ENCODE data around the gene DNAJC7. TPM values are rescaled to one million over a fixed set of nuclear protein-coding genes. Genes with fewer than 3 reads are reported as not detected.
"Not testable (repeated sequence)": the region's sequence is repeated elsewhere in the genome, so short reads cannot be mapped to it uniquely, and the experiment has no call there.

DNAJC7 gene
- total RNA-seq, 1 experiment from 2014 or later = 147 TPM

DNA sequence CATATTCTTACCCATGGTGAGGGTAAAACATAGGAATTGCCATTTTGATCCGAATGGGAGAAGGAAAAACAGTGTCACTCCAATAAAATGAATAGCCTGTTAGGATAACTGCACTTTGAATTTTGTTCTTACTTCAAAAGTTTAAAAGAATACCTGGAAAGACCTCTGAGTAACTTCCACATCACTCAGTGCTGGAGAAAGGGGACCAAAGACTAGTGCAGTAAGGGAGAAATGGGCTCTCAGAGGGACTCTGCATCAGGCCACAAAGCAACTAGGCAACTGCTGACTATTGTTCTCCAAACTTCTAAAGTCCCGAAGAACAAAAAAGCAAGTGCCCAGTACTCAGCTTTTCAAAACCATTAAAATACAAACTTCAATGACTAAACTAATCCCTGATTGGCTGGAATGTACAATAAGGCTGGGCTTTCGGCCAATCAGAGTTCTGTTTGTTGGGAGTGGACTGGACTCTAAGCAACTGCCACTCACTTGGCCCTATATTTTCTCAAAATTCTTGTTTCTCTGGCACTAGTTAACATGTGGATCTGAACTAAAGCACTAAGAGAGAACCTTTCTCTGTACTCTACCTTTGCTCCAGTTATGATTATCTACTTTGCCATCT lies 6.2 kb downstream of the DNAJC7 start:
- H3K36me3 ChIP-seq (ENCODE audit: control insufficient read depth, insufficient read depth, low read length) = no peaks in the 10 kb centered on the region; the same call in 1 of the 2 replicates
- Mint-ChIP-seq H3K4me1 (ENCODE audit: low read depth, unreplicated experiment) (peaks cover 11% of the 10 kb centered on the region), H3K27me3 (ENCODE audit: insufficient read depth, unreplicated experiment) (no peaks in the 10 kb centered on the region), H3K36me3 (ENCODE audit: insufficient read depth, unreplicated experiment) (peaks cover 36% of the 10 kb centered on the region), H3K27ac (ENCODE audit: unreplicated experiment) (peak overlapping the region; percentile 39), H3K9me3 (ENCODE audit: unreplicated experiment) (no peaks in the 10 kb centered on the region), H3K4me3 (ENCODE audit: unreplicated experiment) (no peak overlapping the region)
- H3K9me3 ChIP-seq = no peaks in the 10 kb centered on the region
- TF ChIP-seq CTCF (IDR thresholded peaks at IDR 0.05; ENCODE audit: insufficient read depth in 1 of 2, low read depth in 1 of 2, low read length in 1 of 2, severe bottlenecking in 1 of 2, unreplicated experiment in 1 of 2) = no peak
- POLR2A ChIA-PET = no interaction called here
- no TSS peak for BruUV-seq (replicated peaks)
- no peaks in the 10 kb centered on the region for H3K27me3 ChIP-seq (replicated peaks; ENCODE audit: control insufficient read depth, insufficient read depth, low read length)
- H3K4me1 ChIP-seq = peaks cover 19% of the 10 kb centered on the region; the same call in 1 of the 2 replicates
- intact Hi-C loops (cut with micrococcal nuclease; ENCODE audit: unreplicated experiment) = no loop called here
- CTCF ChIA-PET = no interaction called here
- peak in 1 of 2 experiments; percentile 46 for DNase-seq
- H3K4me3 ChIP-seq (ENCODE audit: low read depth, low read length) = no peak overlapping the region

- H3K27ac Mint-ChIP-seq (ENCODE audit: unreplicated experiment) = peak overlapping the region; percentile 39
These were observed 7.0 kb downstream of the DNAJC7 start for GRCh38 chr17:42010266-42010680.

DNA sequence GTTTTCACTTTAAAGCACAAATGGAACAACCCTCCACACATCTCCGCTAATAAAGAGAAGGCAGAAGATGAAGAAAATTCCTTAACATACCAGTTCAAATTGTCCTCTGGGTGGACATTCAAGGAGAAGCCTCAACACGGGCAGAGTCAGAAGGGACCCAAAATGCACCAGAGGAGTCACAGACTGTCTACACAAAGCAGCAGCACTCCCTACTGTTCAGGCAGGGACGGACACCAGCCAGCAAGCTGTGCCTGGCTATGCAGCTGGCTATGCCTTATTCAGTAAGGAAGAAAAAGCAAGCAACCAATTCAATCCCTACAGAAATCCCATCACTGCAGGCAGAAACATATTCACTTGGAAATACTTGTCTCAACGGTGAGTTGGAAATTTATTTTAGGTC lies 8.1 kb downstream of the DNAJC7 start:
- Mint-ChIP-seq H3K4me3 (ENCODE audit: unreplicated experiment) (no peak overlapping the region), H3K27me3 (ENCODE audit: insufficient read depth, unreplicated experiment) (no peaks in the 10 kb centered on the region), H3K9me3 (ENCODE audit: unreplicated experiment) (no peaks in the 10 kb centered on the region), H3K4me1 (ENCODE audit: low read depth, unreplicated experiment) (peaks cover 11% of the 10 kb centered on the region), H3K36me3 (ENCODE audit: insufficient read depth, unreplicated experiment) (peaks cover 32% of the 10 kb centered on the region), H3K27ac (ENCODE audit: unreplicated experiment) (no peak overlapping the region)
- ChIA-PET CTCF (interaction anchor here (0.5 to 1.5 kb wide), 7 partner anchors 9 to 79 kb away, joined by 3 to 7 read pairs (median 4); partner anchors contain the start of genes CNP, NKIRAS2 and ODAD4), POLR2A (no interaction called here)
- peak in 1 of 2 experiments; percentile 31 for TF ChIP-seq CTCF (IDR thresholded peaks at IDR 0.05; ENCODE audit: insufficient read depth in 1 of 2, low read depth in 1 of 2, low read length in 1 of 2, severe bottlenecking in 1 of 2, unreplicated experiment in 1 of 2)
- no TSS peak for BruUV-seq (replicated peaks)
- Histone ChIP-seq H3K9me3 (no peaks in the 10 kb centered on the region), H3K4me3 (ENCODE audit: low read depth, low read length) (no peak overlapping the region), H3K4me1 (peaks cover 27% of the 10 kb centered on the region), H3K27me3 (replicated peaks; ENCODE audit: control insufficient read depth, insufficient read depth, low read length) (no peaks in the 10 kb centered on the region), H3K36me3 (ENCODE audit: control insufficient read depth, insufficient read depth, low read length) (no peaks in the 10 kb centered on the region; the same call in 1 of the 2 replicates)
- intact Hi-C loops (cut with micrococcal nuclease; ENCODE audit: unreplicated experiment) = no loop called here
- peak in 1 of 2 experiments; percentile 54 for DNase-seq

More at GRCh38 chr17:42010266-42010680, 7.0 kb downstream of the DNAJC7 start:
- DNase-seq; H3K4me3 ChIP-seq (ENCODE audit: low read depth, low read length); H3K4me3 Mint-ChIP-seq (ENCODE audit: unreplicated experiment); CTCF ChIA-PET; POLR2A ChIA-PET; H3K36me3 ChIP-seq (ENCODE audit: control insufficient read depth, insufficient read depth, low read length); H3K27me3 Mint-ChIP-seq (ENCODE audit: insufficient read depth, unreplicated experiment); BruUV-seq (replicated peaks); H3K27me3 ChIP-seq (replicated peaks; ENCODE audit: control insufficient read depth, insufficient read depth, low read length); H3K9me3 Mint-ChIP-seq (ENCODE audit: unreplicated experiment); H3K9me3 ChIP-seq; intact Hi-C loops (cut with micrococcal nuclease; ENCODE audit: unreplicated experiment): not testable (repeated sequence)
- Mint-ChIP-seq H3K4me1 (ENCODE audit: low read depth, unreplicated experiment) (peaks cover 11% of the 10 kb centered on the region), H3K36me3 (ENCODE audit: insufficient read depth, unreplicated experiment) (peaks cover 32% of the 10 kb centered on the region)
- peaks cover 18% of the 10 kb centered on the region for H3K4me1 ChIP-seq

Measured in Caco-2 (cell line).